Neural progenitor cell (in vitro differentiated cells): ENCODE results near the gene YY1AP1. TPM values are rescaled to one million over a fixed set of nuclear protein-coding genes. Genes with fewer than 3 reads are reported as not detected.
"Not testable (repeated sequence)": the region's sequence is repeated elsewhere in the genome, so short reads cannot be mapped to it uniquely, and the experiment has no call there.

Source experiments
- DNase-seq: peaks from one replicate; pipeline ENCODE4 v3.0.0-alpha.2; 2016; ENCODE audit warnings: low spot score
- H2AFZ ChIP-seq: fragments of 200-600 bp; sonication (generic); replicated peaks from 2 replicates; pipeline ENCODE4 v1.6.1; 2016; ENCODE audit warnings: antibody characterized with exemption
- H3F3A ChIP-seq: fragments of 200-600 bp; sonication (generic); 2 replicates; pipeline ENCODE4 v1.6.1; 2016; ENCODE audit warnings: antibody characterized with exemption, low read depth
- H3K27ac ChIP-seq: fragments of 200-600 bp; sonication (generic); 2 replicates; pipeline ENCODE4 v1.5.1; 2016; ENCODE audit warnings: mild to moderate bottlenecking
- H3K27me3 ChIP-seq: fragments of 200-600 bp; sonication (generic); 2 replicates; pipeline ENCODE4 v1.6.1; 2016; ENCODE audit warnings: mild to moderate bottlenecking, moderate library complexity
- H3K36me3 ChIP-seq: fragments of 200-600 bp; sonication (generic); 2 replicates; pipeline ENCODE4 v1.5.1; 2016
- H3K4me1 ChIP-seq: fragments of 200-600 bp; sonication (generic); 2 replicates; pipeline ENCODE4 v1.6.1; 2016; ENCODE audit warnings: mixed run types
- H3K4me2 ChIP-seq: fragments of 200-600 bp; sonication (generic); 2 replicates; pipeline ENCODE4 v1.6.1; 2016
- H3K4me3 ChIP-seq: fragments of 200-600 bp; sonication (generic); 2 replicates; pipeline ENCODE4 v1.5.1; 2016
- H3K79me2 ChIP-seq: fragments of 200-600 bp; sonication (generic); 2 replicates; pipeline ENCODE4 v1.6.1; 2016; ENCODE audit warnings: low read depth
- H3K9ac ChIP-seq: fragments of 200-600 bp; sonication (generic); 2 replicates; pipeline ENCODE4 v1.6.1; 2016
- H3K9me3 ChIP-seq: fragments of 200-600 bp; sonication (generic); 2 replicates; pipeline ENCODE4 v1.5.1; 2016; ENCODE audit warnings: low read depth
- H4K20me1 ChIP-seq: fragments of 200-600 bp; sonication (generic); 2 replicates; pipeline ENCODE4 v1.6.1; 2016; ENCODE audit warnings: low read depth
- H3K27ac Mint-ChIP-seq: 3 replicates; pipeline ENCODE4 v1.8.0; 2021; ENCODE audit warnings: mixed read lengths
- H3K27me3 Mint-ChIP-seq: 2 replicates; pipeline ENCODE4 v1.8.0; 2022; ENCODE audit warnings: low read depth, mild to moderate bottlenecking, inconsistent platforms, moderate library complexity, mixed read lengths; ENCODE audit not compliant: insufficient read depth
- H3K36me3 Mint-ChIP-seq: 3 replicates; pipeline ENCODE4 v1.8.0; 2021; ENCODE audit warnings: mixed read lengths
- H3K4me1 Mint-ChIP-seq: 3 replicates; pipeline ENCODE4 v1.8.0; 2021; ENCODE audit warnings: mixed read lengths
- H3K4me3 Mint-ChIP-seq: 3 replicates; pipeline ENCODE4 v1.8.0; 2021; ENCODE audit warnings: mild to moderate bottlenecking, moderate library complexity, mixed read lengths
- H3K9me3 Mint-ChIP-seq: 3 replicates; pipeline ENCODE4 v1.8.0; 2020; ENCODE audit warnings: mixed read lengths
- EZH2 ChIP-seq: fragments of 200-600 bp; sonication (generic); IDR thresholded peaks from 2 replicates; pipeline ENCODE4 v1.6.1; 2017; ENCODE audit warnings: antibody characterized with exemption, mild to moderate bottlenecking, moderate library complexity
- EZH2phosphoT487 ChIP-seq: fragments of 200-600 bp; sonication (generic); IDR thresholded peaks from 2 replicates; pipeline ENCODE4 v1.6.1; 2017; ENCODE audit warnings: antibody characterized with exemption
- total RNA-seq: library from RNA; depleted of rRNA; stranded (reverse); fragments of >200 nt; gene quantifications from 2 replicates; pipeline ENCODE4 v1.2.3, GENCODE V29; 2015; ENCODE audit warnings: low replicate concordance
- TF ChIP-seq, protein P1 (sequence below): fragments of 200-600 bp; sonication (generic); IDR thresholded peaks from 2 replicates; pipeline ENCODE4 v1.5.1; 2017; ENCODE audit warnings: antibody characterized with exemption, mild to moderate bottlenecking

Gene YY1AP1
- total RNA-seq, 1 donor from 2014 or later = 42.7 TPM

DNA sequence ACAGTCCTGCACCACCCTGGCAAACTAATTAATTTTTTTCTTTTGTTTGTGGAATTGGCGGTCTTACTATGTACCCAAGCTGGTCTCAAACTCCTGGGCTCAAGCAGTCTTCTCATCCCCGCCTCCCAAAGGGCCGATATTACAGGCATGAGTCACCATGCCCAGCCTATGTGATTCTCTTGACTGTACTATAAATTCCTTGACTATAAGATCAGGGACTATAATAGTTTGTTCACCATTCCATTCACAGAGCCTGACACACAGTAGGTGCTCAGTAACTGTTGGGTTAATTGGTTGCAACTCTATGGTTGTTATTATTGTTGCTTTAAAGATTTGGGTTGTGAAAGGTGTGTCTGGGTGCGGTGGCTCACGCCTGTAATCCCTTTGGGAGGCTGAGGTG is 17.6 kb upstream of the YY1AP1 start:
- Histone ChIP-seq H3K36me3 (peaks cover 3% of the 10 kb centered on the region), H3K79me2 (peaks cover 70% of the 10 kb centered on the region), H3K4me1 (no peaks in the 10 kb centered on the region), H3K9me3 (no peaks in the 10 kb centered on the region), H4K20me1 (no peaks in the 10 kb centered on the region), H2AFZ (no peak overlapping the region), H3K4me2 (no peak overlapping the region), H3K27me3 (no peaks in the 10 kb centered on the region), H3K4me3 (no peak overlapping the region), H3K9ac (no peak overlapping the region), H3F3A (no peaks in the 10 kb centered on the region), H3K27ac (no peak overlapping the region)
- no peak for DNase-seq
- peaks cover 13% of the 10 kb centered on the region for H3K36me3 Mint-ChIP-seq
- peaks cover 5% of the 10 kb centered on the region for H3K27me3 Mint-ChIP-seq
- H3K9me3 Mint-ChIP-seq = peaks cover 14% of the 10 kb centered on the region
- TF ChIP-seq, protein P1, sequence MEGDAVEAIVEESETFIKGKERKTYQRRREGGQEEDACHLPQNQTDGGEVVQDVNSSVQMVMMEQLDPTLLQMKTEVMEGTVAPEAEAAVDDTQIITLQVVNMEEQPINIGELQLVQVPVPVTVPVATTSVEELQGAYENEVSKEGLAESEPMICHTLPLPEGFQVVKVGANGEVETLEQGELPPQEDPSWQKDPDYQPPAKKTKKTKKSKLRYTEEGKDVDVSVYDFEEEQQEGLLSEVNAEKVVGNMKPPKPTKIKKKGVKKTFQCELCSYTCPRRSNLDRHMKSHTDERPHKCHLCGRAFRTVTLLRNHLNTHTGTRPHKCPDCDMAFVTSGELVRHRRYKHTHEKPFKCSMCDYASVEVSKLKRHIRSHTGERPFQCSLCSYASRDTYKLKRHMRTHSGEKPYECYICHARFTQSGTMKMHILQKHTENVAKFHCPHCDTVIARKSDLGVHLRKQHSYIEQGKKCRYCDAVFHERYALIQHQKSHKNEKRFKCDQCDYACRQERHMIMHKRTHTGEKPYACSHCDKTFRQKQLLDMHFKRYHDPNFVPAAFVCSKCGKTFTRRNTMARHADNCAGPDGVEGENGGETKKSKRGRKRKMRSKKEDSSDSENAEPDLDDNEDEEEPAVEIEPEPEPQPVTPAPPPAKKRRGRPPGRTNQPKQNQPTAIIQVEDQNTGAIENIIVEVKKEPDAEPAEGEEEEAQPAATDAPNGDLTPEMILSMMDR = no peak
- TF ChIP-seq EZH2 (no peak), EZH2phosphoT487 (no peak)
- no peak overlapping the region for H3K4me3 Mint-ChIP-seq
- H3K27ac Mint-ChIP-seq = no peak overlapping the region
- no peaks in the 10 kb centered on the region for H3K4me1 Mint-ChIP-seq

- not testable (repeated sequence) for H4K20me1 ChIP-seq, H3K36me3 ChIP-seq, H3K27me3 ChIP-seq, H3K27me3 Mint-ChIP-seq, H3K4me1 Mint-ChIP-seq, H3K4me1 ChIP-seq, H3F3A ChIP-seq, H3K27ac ChIP-seq, H3K4me2 ChIP-seq, H3K4me3 ChIP-seq, H3K27ac Mint-ChIP-seq, H2AFZ ChIP-seq, H3K9ac ChIP-seq, DNase-seq, H3K4me3 Mint-ChIP-seq, H3K9me3 ChIP-seq
- peaks cover 21% of the 10 kb centered on the region for H3K9me3 Mint-ChIP-seq
- peaks cover 79% of the 10 kb centered on the region for H3K79me2 ChIP-seq
- H3K36me3 Mint-ChIP-seq = peaks cover 16% of the 10 kb centered on the region
Observed at GRCh38 chr1:155704414-155704813, 15.8 kb upstream of the YY1AP1 start.

- TF ChIP-seq EZH2phosphoT487 (no peak), EZH2 (no peak)
- TF ChIP-seq, protein P1 = no peak
- H3K9me3 ChIP-seq = peaks cover 6% of the 10 kb centered on the region
- Mint-ChIP-seq H3K4me1 (no peaks in the 10 kb centered on the region), H3K4me3 (no peak overlapping the region), H3K27ac (no peak overlapping the region), H3K9me3 (peaks cover 19% of the 10 kb centered on the region), H3K36me3 (peaks cover 17% of the 10 kb centered on the region), H3K27me3 (peaks cover 8% of the 10 kb centered on the region)
- H3K4me2 ChIP-seq = no peak overlapping the region
- H3K27ac ChIP-seq = no peak overlapping the region
- no peaks in the 10 kb centered on the region for H3K27me3 ChIP-seq
- no peaks in the 10 kb centered on the region for H4K20me1 ChIP-seq
- H3K79me2 ChIP-seq = peaks cover 80% of the 10 kb centered on the region
- H3K4me1 ChIP-seq = no peaks in the 10 kb centered on the region
- no peaks in the 10 kb centered on the region for H3F3A ChIP-seq
- H3K9ac ChIP-seq = no peak overlapping the region
- H3K4me3 ChIP-seq = no peak overlapping the region
- H3K36me3 ChIP-seq = no peaks in the 10 kb centered on the region
- no peak overlapping the region for H2AFZ ChIP-seq
- DNase-seq = no peak
Observed at GRCh38 chr1:155703216-155703615, 14.6 kb upstream of the YY1AP1 start.

- H2AFZ ChIP-seq, DNase-seq, H3K27me3 ChIP-seq, H3K9me3 ChIP-seq, H3F3A ChIP-seq, H3K9ac ChIP-seq, H3K27me3 Mint-ChIP-seq, H3K27ac ChIP-seq, H3K36me3 ChIP-seq, H3K4me1 ChIP-seq, H3K4me1 Mint-ChIP-seq, H4K20me1 ChIP-seq, H3K4me2 ChIP-seq, H3K4me3 Mint-ChIP-seq, H3K27ac Mint-ChIP-seq, H3K4me3 ChIP-seq: not testable (repeated sequence)
- H3K79me2 ChIP-seq = peaks cover 84% of the 10 kb centered on the region
- Mint-ChIP-seq H3K36me3 (peaks cover 18% of the 10 kb centered on the region), H3K9me3 (peaks cover 21% of the 10 kb centered on the region)
Observed at GRCh38 chr1:155701675-155702074, 13.1 kb upstream of the YY1AP1 start.

DNA sequence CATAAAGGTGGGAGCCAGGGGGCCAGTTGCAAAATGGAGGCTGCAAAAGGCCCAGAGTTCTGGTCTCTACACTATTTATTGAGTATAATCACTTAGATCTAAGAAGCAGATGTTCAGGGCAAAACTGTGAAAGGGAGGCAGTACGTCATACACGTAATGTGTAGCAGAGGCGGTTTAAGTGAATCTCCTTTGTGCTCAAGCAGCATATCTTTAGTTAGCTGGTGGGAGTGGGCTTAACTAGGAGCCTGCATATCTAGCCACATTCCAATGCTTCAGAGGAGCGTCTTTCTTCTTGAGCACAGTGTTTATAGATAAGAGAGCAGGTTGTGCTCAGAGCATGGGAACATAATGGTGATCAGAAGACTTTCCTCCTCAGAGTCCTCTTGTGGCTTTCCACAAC is 10.5 kb upstream of the YY1AP1 start:
- Mint-ChIP-seq H3K36me3 (peaks cover 36% of the 10 kb centered on the region), H3K9me3 (peaks cover 28% of the 10 kb centered on the region)
- not testable (repeated sequence) for H3K9me3 ChIP-seq, H3K27me3 ChIP-seq, H3K4me3 ChIP-seq, H3K27me3 Mint-ChIP-seq, H3K36me3 ChIP-seq, H3K27ac ChIP-seq, H2AFZ ChIP-seq, H3K4me2 ChIP-seq, H3K4me3 Mint-ChIP-seq, DNase-seq, H3K27ac Mint-ChIP-seq, H3F3A ChIP-seq, H3K9ac ChIP-seq, H3K4me1 Mint-ChIP-seq, H4K20me1 ChIP-seq, H3K4me1 ChIP-seq
- peaks cover 84% of the 10 kb centered on the region for H3K79me2 ChIP-seq
